ENCODE results near the gene TRPV6. TPM values are rescaled to one million over a fixed set of nuclear protein-coding genes. Genes with fewer than 3 reads are reported as not detected.

The TRPV6 gene
- total RNA-seq, 1 donor from 2014 or later = not detected

- no peak for TF ChIP-seq CTCF (IDR thresholded peaks at IDR 0.05)
- no peak overlapping the region for H3K4me3 Mint-ChIP-seq (ENCODE audit: unreplicated experiment)
These were observed 43.2 kb downstream of the TRPV6 start for GRCh38 chr7:142842251-142842766.

GRCh38 chr7:142838461-142839213, 46.9 kb downstream of the TRPV6 start:
- DNase-seq (ENCODE audit: extremely low spot score, unreplicated experiment) = no peak

More at GRCh38 chr7:142842251-142842766, 43.2 kb downstream of the TRPV6 start:
- no peak for DNase-seq (ENCODE audit: extremely low spot score, unreplicated experiment)
- peaks cover 32% of the 10 kb centered on the region for H3K27me3 Mint-ChIP-seq (ENCODE audit: unreplicated experiment)
- no peaks in the 10 kb centered on the region for H3K36me3 Mint-ChIP-seq (ENCODE audit: unreplicated experiment)
- no peak overlapping the region for H3K27ac Mint-ChIP-seq (ENCODE audit: unreplicated experiment)
- no peaks in the 10 kb centered on the region for H3K4me1 Mint-ChIP-seq (ENCODE audit: unreplicated experiment)
- H3K9me3 Mint-ChIP-seq (ENCODE audit: unreplicated experiment) = no peaks in the 10 kb centered on the region

GRCh38 chr7:142836426-142836825, 49.1 kb downstream of the TRPV6 start:
- H3K4me3 Mint-ChIP-seq (ENCODE audit: unreplicated experiment) = no peak overlapping the region
- DNase-seq (ENCODE audit: extremely low spot score, unreplicated experiment) = no peak
- H3K27me3 Mint-ChIP-seq (ENCODE audit: unreplicated experiment) = peaks cover 17% of the 10 kb centered on the region
- H3K9me3 Mint-ChIP-seq (ENCODE audit: unreplicated experiment) = no peaks in the 10 kb centered on the region
- TF ChIP-seq CTCF (IDR thresholded peaks at IDR 0.05) = no peak
- H3K4me1 Mint-ChIP-seq (ENCODE audit: unreplicated experiment) = no peaks in the 10 kb centered on the region
- no peak overlapping the region for H3K27ac Mint-ChIP-seq (ENCODE audit: unreplicated experiment)
- no peaks in the 10 kb centered on the region for H3K36me3 Mint-ChIP-seq (ENCODE audit: unreplicated experiment)

More at GRCh38 chr7:142838461-142839213, 46.9 kb downstream of the TRPV6 start:
- Mint-ChIP-seq H3K27ac (ENCODE audit: unreplicated experiment) (no peak overlapping the region), H3K27me3 (ENCODE audit: unreplicated experiment) (peaks cover 28% of the 10 kb centered on the region), H3K4me1 (ENCODE audit: unreplicated experiment) (no peaks in the 10 kb centered on the region), H3K4me3 (ENCODE audit: unreplicated experiment) (no peak overlapping the region), H3K9me3 (ENCODE audit: unreplicated experiment) (no peaks in the 10 kb centered on the region), H3K36me3 (ENCODE audit: unreplicated experiment) (no peaks in the 10 kb centered on the region)
- no peak for TF ChIP-seq CTCF (IDR thresholded peaks at IDR 0.05)

- Mint-ChIP-seq H3K4me1 (ENCODE audit: unreplicated experiment) (no peaks in the 10 kb centered on the region), H3K9me3 (ENCODE audit: unreplicated experiment) (no peaks in the 10 kb centered on the region), H3K36me3 (ENCODE audit: unreplicated experiment) (no peaks in the 10 kb centered on the region), H3K27ac (ENCODE audit: unreplicated experiment) (no peak overlapping the region), H3K4me3 (ENCODE audit: unreplicated experiment) (no peak overlapping the region), H3K27me3 (ENCODE audit: unreplicated experiment) (peaks cover 20% of the 10 kb centered on the region)
- TF ChIP-seq CTCF (IDR thresholded peaks at IDR 0.05) = no peak
- DNase-seq (ENCODE audit: extremely low spot score, unreplicated experiment) = no peak
These were observed 50.1 kb downstream of the TRPV6 start for GRCh38 chr7:142835487-142835886.

- no peak for TF ChIP-seq CTCF (IDR thresholded peaks at IDR 0.05)
- DNase-seq (ENCODE audit: extremely low spot score, unreplicated experiment) = no peak
- Mint-ChIP-seq H3K27me3 (ENCODE audit: unreplicated experiment) (peaks cover 23% of the 10 kb centered on the region), H3K4me1 (ENCODE audit: unreplicated experiment) (no peaks in the 10 kb centered on the region), H3K27ac (ENCODE audit: unreplicated experiment) (no peak overlapping the region), H3K36me3 (ENCODE audit: unreplicated experiment) (no peaks in the 10 kb centered on the region), H3K4me3 (ENCODE audit: unreplicated experiment) (no peak overlapping the region), H3K9me3 (ENCODE audit: unreplicated experiment) (no peaks in the 10 kb centered on the region)
These were observed 52.1 kb downstream of the TRPV6 start for GRCh38 chr7:142833174-142834048.

Data from osteocyte (in vitro differentiated cells).